NT2/D1 (cell line): Measurements from ENCODE around the gene CTNNA3.

Experiments
- SUZ12 ChIP-seq: IDR thresholded peaks from 2 replicates; pipeline ENCODE4 v1.6.1; 2011; ENCODE audit not compliant: insufficient read length, insufficient read depth; ENCODE audit errors: extremely low read depth
- YY1 ChIP-seq: IDR thresholded peaks from 2 replicates; pipeline ENCODE4 v1.6.1; 2011; ENCODE audit not compliant: insufficient read length, insufficient read depth
- ZNF274 ChIP-seq: IDR thresholded peaks from 2 replicates; pipeline ENCODE4 v1.6.1; 2011; ENCODE audit warnings: mild to moderate bottlenecking, low read depth, low read length

- no peak for TF ChIP-seq ZNF274
- TF ChIP-seq YY1, result no peak
- no peak for TF ChIP-seq SUZ12
Observed at GRCh38 chr10:67659497-67659896, 36.5 kb downstream of the CTNNA3 start.
